HFFc6 (cell line): Measurements from ENCODE around the gene TSPAN11. TPM values are rescaled to one million over a fixed set of nuclear protein-coding genes. Genes with fewer than 3 reads are reported as not detected.

Experiments
- DNase-seq: peaks from one replicate; pipeline ENCODE4 v3.0.0-alpha.2; 2018
- H3K27ac Mint-ChIP-seq: 2 replicates; pipeline ENCODE4 v1.8.0; 2020; ENCODE audit warnings: mild to moderate bottlenecking, mixed read lengths
- H3K27me3 Mint-ChIP-seq: 2 replicates; pipeline ENCODE4 v1.8.0; 2021; ENCODE audit warnings: mild to moderate bottlenecking, moderate library complexity, mixed read lengths; ENCODE audit not compliant: insufficient read depth
- H3K36me3 Mint-ChIP-seq: 2 replicates; pipeline ENCODE4 v1.8.0; 2021; ENCODE audit warnings: low read depth, mixed read lengths
- H3K4me1 Mint-ChIP-seq: 2 replicates; pipeline ENCODE4 v1.8.0; 2020; ENCODE audit warnings: low read depth, mixed read lengths
- H3K4me3 Mint-ChIP-seq: 2 replicates; pipeline ENCODE4 v1.8.0; 2020; ENCODE audit warnings: mild to moderate bottlenecking, moderate library complexity, mixed read lengths
- H3K9me3 Mint-ChIP-seq: 2 replicates; pipeline ENCODE4 v1.8.0; 2020; ENCODE audit warnings: mild to moderate bottlenecking, mixed read lengths
- CTCF ChIP-seq: fragments of 200-600 bp; sonication (generic); IDR thresholded peaks from 2 replicates; pipeline ENCODE4 v1.5.0; 2021; ENCODE audit warnings: antibody characterized with exemption, mild to moderate bottlenecking
- total RNA-seq, 6 experiments: library from RNA; stranded (reverse); fragmentation: NEBNext Ultra II Directional; extraction: Animal tissue kit (Norgen Biotek cat#: 25700); gene quantifications; 2 replicates in 1 of 6; 3 replicates in 5 of 6; pipeline ENCODE4 v1.2.3, GENCODE V29; 2021

TSPAN11 gene
- total RNA-seq, 6 experiments from 2014 or later: 0.17 to 0.18 TPM; not detected in 4

GRCh38 chr12:30991466-30991865 lies 64.9 kb downstream of the TSPAN11 start:
- H3K27me3 Mint-ChIP-seq: peaks cover 10% of the 10 kb centered on the region
- TF ChIP-seq CTCF: no peak
- no peaks in the 10 kb centered on the region for H3K36me3 Mint-ChIP-seq
- H3K27ac Mint-ChIP-seq: no peak overlapping the region
- H3K4me3 Mint-ChIP-seq: no peak overlapping the region
- DNase-seq: no peak
- peaks cover 11% of the 10 kb centered on the region for H3K4me1 Mint-ChIP-seq
- H3K9me3 Mint-ChIP-seq: no peaks in the 10 kb centered on the region

- no peaks in the 10 kb centered on the region for H3K9me3 Mint-ChIP-seq
- peaks cover 14% of the 10 kb centered on the region for H3K4me1 Mint-ChIP-seq
- peaks cover 7% of the 10 kb centered on the region for H3K27me3 Mint-ChIP-seq
- no peak overlapping the region for H3K27ac Mint-ChIP-seq
- no peaks in the 10 kb centered on the region for H3K36me3 Mint-ChIP-seq
- DNase-seq: no peak
- no peak for TF ChIP-seq CTCF
- H3K4me3 Mint-ChIP-seq: no peak overlapping the region
These were observed 65.8 kb downstream of the TSPAN11 start for GRCh38 chr12:30992381-30992780.

GRCh38 chr12:30993766-30994165 lies 67.2 kb downstream of the TSPAN11 start:
- Mint-ChIP-seq H3K36me3 (no peaks in the 10 kb centered on the region), H3K27ac (no peak overlapping the region), H3K27me3 (peaks cover 11% of the 10 kb centered on the region), H3K9me3 (no peaks in the 10 kb centered on the region), H3K4me3 (no peak overlapping the region), H3K4me1 (peaks cover 14% of the 10 kb centered on the region)
- no peak for TF ChIP-seq CTCF
- DNase-seq: no peak

- H3K4me3 Mint-ChIP-seq: no peak overlapping the region
- H3K27me3 Mint-ChIP-seq: peaks cover 11% of the 10 kb centered on the region
- no peaks in the 10 kb centered on the region for H3K36me3 Mint-ChIP-seq
- peaks cover 14% of the 10 kb centered on the region for H3K4me1 Mint-ChIP-seq
- no peak for TF ChIP-seq CTCF
- H3K27ac Mint-ChIP-seq: no peak overlapping the region
- DNase-seq: no peak
- no peaks in the 10 kb centered on the region for H3K9me3 Mint-ChIP-seq
These were observed 67.7 kb downstream of the TSPAN11 start for GRCh38 chr12:30994274-30994673.

- Mint-ChIP-seq H3K27ac (no peak overlapping the region), H3K4me1 (peaks cover 22% of the 10 kb centered on the region)
- TF ChIP-seq CTCF: no peak
These were observed 69.7 kb downstream of the TSPAN11 start for GRCh38 chr12:30996255-30996654.

GRCh38 chr12:30996752-30997151 lies 70.2 kb downstream of the TSPAN11 start:
- DNase-seq: no peak
- no peak for TF ChIP-seq CTCF
- peaks cover 16% of the 10 kb centered on the region for H3K27me3 Mint-ChIP-seq
- no peak overlapping the region for H3K27ac Mint-ChIP-seq
- H3K36me3 Mint-ChIP-seq: no peaks in the 10 kb centered on the region
- peaks cover 26% of the 10 kb centered on the region for H3K4me1 Mint-ChIP-seq
- no peak overlapping the region for H3K4me3 Mint-ChIP-seq
- H3K9me3 Mint-ChIP-seq: no peaks in the 10 kb centered on the region

More at GRCh38 chr12:30996255-30996654, 69.7 kb downstream of the TSPAN11 start:
- no peaks in the 10 kb centered on the region for H3K36me3 Mint-ChIP-seq
- no peaks in the 10 kb centered on the region for H3K9me3 Mint-ChIP-seq
- no peak overlapping the region for H3K4me3 Mint-ChIP-seq
- peaks cover 16% of the 10 kb centered on the region for H3K27me3 Mint-ChIP-seq
- no peak for DNase-seq
